HepG2 (cell line): ENCODE data around the gene ZDHHC14. TPM values are rescaled to one million over a fixed set of nuclear protein-coding genes. Genes with fewer than 3 reads are reported as not detected.

ENCODE experiments used
- FOXC1 ChIP-seq: sonication (generic); formaldehyde crosslinking; IDR thresholded peaks from 2 replicates; pipeline ENCODE4 v1.8.0; 2022; ENCODE audit warnings: mild to moderate bottlenecking, missing genetic modification reagents, borderline replicate concordance
- HDAC1 ChIP-seq: sonication (generic); formaldehyde crosslinking; IDR thresholded peaks from 2 replicates; pipeline ENCODE4 v1.5.1; 2020; ENCODE audit warnings: mild to moderate bottlenecking, missing genetic modification reagents
- KAT7 ChIP-seq: IDR thresholded peaks from 2 replicates; pipeline ENCODE4 v1.6.1; 2018; ENCODE audit warnings: borderline replicate concordance, missing compliant biosample characterization
- KMT2B ChIP-seq: IDR thresholded peaks from 2 replicates; pipeline ENCODE4 v1.6.1; 2016; ENCODE audit warnings: missing genetic modification reagents, missing compliant biosample characterization
- PAWR ChIP-seq: sonication (generic); formaldehyde crosslinking; IDR thresholded peaks from 2 replicates; pipeline ENCODE4 v1.4.0; 2020; ENCODE audit warnings: missing genetic modification reagents, mild to moderate bottlenecking, borderline replicate concordance
- PAXIP1 ChIP-seq: sonication (generic); formaldehyde crosslinking; conservative IDR thresholded peaks from 2 replicates; pipeline ENCODE4 v1.4.0; 2020; ENCODE audit warnings: mild to moderate bottlenecking, missing genetic modification reagents, moderate library complexity
- RBM22 ChIP-seq: fragments of 200-400 bp; formaldehyde crosslinking; optimal IDR thresholded peaks from 2 replicates; pipeline ENCODE3; 2017; ENCODE audit warnings: mild to moderate bottlenecking, low read length, moderate library complexity
- SAP130 ChIP-seq: IDR thresholded peaks from 2 replicates; pipeline ENCODE4 v1.6.1; 2016; ENCODE audit warnings: low read depth
- ZBTB3 ChIP-seq: sonication (generic); formaldehyde crosslinking; IDR thresholded peaks from 2 replicates; pipeline ENCODE4 v1.4.0; 2020; ENCODE audit warnings: low read depth, mild to moderate bottlenecking, moderate library complexity, missing genetic modification reagents, borderline replicate concordance
- ZFY ChIP-seq: sonication (generic); formaldehyde crosslinking; IDR thresholded peaks from 2 replicates; pipeline ENCODE4 v1.4.0; 2020; ENCODE audit warnings: missing genetic modification reagents
- ZMYM3 ChIP-seq: sonication (generic); formaldehyde crosslinking; IDR thresholded peaks from 2 replicates; pipeline ENCODE4 v1.5.1; 2020; ENCODE audit warnings: mild to moderate bottlenecking, missing genetic modification reagents
- ZNF275 ChIP-seq: sonication (generic); formaldehyde crosslinking; IDR thresholded peaks from 2 replicates; pipeline ENCODE4 v1.8.0; 2022; ENCODE audit warnings: missing genetic modification reagents, mild to moderate bottlenecking, inconsistent platforms, borderline replicate concordance
- ZNF343 ChIP-seq: sonication (generic); formaldehyde crosslinking; IDR thresholded peaks from 2 replicates; pipeline ENCODE4 v1.4.0; 2020; ENCODE audit warnings: mild to moderate bottlenecking, missing genetic modification reagents
- ZNF350 ChIP-seq: sonication (generic); formaldehyde crosslinking; IDR thresholded peaks from 2 replicates; pipeline ENCODE4 v1.4.0; 2020; ENCODE audit warnings: mild to moderate bottlenecking, low read depth, missing genetic modification reagents, borderline replicate concordance
- ZNF543 ChIP-seq: sonication (generic); formaldehyde crosslinking; IDR thresholded peaks from 2 replicates; pipeline ENCODE4 v1.4.0; 2020; ENCODE audit warnings: mild to moderate bottlenecking, missing genetic modification reagents
- ZNF564 ChIP-seq: sonication (generic); formaldehyde crosslinking; IDR thresholded peaks from 2 replicates; pipeline ENCODE4 v1.8.1; 2023; ENCODE audit warnings: mild to moderate bottlenecking, missing genetic modification reagents
- ZNF800 ChIP-seq: sonication (generic); formaldehyde crosslinking; IDR thresholded peaks from 2 replicates; pipeline ENCODE4 v1.4.0; 2020; ENCODE audit warnings: missing genetic modification reagents
- ZNF883 ChIP-seq: sonication (generic); formaldehyde crosslinking; IDR thresholded peaks from 2 replicates; pipeline ENCODE4 v1.5.1; 2020; ENCODE audit warnings: mild to moderate bottlenecking, missing genetic modification reagents; ENCODE audit errors: not compliant biosample characterization
- polyA plus RNA-seq, 8 experiments: library from polyadenylated mRNA; depleted of rRNA in 3 of 8; stranded (reverse) in 7 of 8; unstranded in 1 of 8; fragments of >200 nt; fragmentation: Illumina TruSeq in 4 of 8; extraction: Trizol in 4 of 8; gene quantifications; 2 replicates each; pipeline versions ENCODE4 v1.2.1 to v1.2.3, GENCODE V29; 2011 to 2016; ENCODE audit warnings: low read depth in 4 of 8, missing spikeins in 1 of 8, mixed read lengths in 1 of 8; ENCODE audit not compliant: insufficient read depth in 1 of 8
- total RNA-seq, 5 experiments: library from RNA; depleted of rRNA; stranded (reverse); fragments of >200 nt; fragmentation: Illumina TruSeq; extraction: Trizol; gene quantifications; 2 replicates each; pipeline ENCODE4 v1.2.3, GENCODE V29; 2016; ENCODE audit warnings: low read depth in 1 of 5
- TF ChIP-seq, protein P1 (sequence below): sonication (generic); formaldehyde crosslinking; IDR thresholded peaks from 2 replicates; pipeline ENCODE4 v1.4.0; 2020; ENCODE audit warnings: missing genetic modification reagents, borderline replicate concordance

Gene ZDHHC14
- total and polyA plus RNA-seq, 2 of the 13 experiments (the other 11 are each of a cell fraction or from before 2014, with no cell fraction given) = 3.7 to 9.5 TPM

- TF ChIP-seq ZBTB3 (no peak), KAT7 (peak; percentile 53; the same call in 1 of the 2 replicates), RBM22 (no peak), ZNF883 (CRISPR knock-in tag) (peak; percentile 48), ZMYM3 (peak; percentile 41; the same call in 1 of the 2 replicates), ZNF275 (CRISPR knock-in tag) (no peak), PAWR (CRISPR knock-in tag) (no peak), HDAC1 (CRISPR knock-in tag) (0 out of 2 replicates have a peak, but pooled peaks have one; percentile 36), ZNF543 (CRISPR knock-in tag) (0 out of 2 replicates have a peak, but pooled peaks have one; percentile 29), ZNF343 (CRISPR knock-in tag) (no peak), ZNF350 (CRISPR knock-in tag) (0 out of 2 replicates have a peak, but pooled peaks have one; percentile 25), ZNF564 (CRISPR knock-in tag) (no peak), KMT2B (CRISPR knock-in tag) (peak; percentile 20; the same call in 1 of the 2 replicates), FOXC1 (CRISPR knock-in tag) (0 out of 2 replicates have a peak, but pooled peaks have one; percentile 47), SAP130 (CRISPR knock-in tag) (peak; percentile 27), ZNF800 (CRISPR knock-in tag) (no peak), PAXIP1 (CRISPR knock-in tag) (peak; percentile 39), ZFY (CRISPR knock-in tag) (0 out of 2 replicates have a peak, but pooled peaks have one; percentile 34)
- TF ChIP-seq, protein P1, sequence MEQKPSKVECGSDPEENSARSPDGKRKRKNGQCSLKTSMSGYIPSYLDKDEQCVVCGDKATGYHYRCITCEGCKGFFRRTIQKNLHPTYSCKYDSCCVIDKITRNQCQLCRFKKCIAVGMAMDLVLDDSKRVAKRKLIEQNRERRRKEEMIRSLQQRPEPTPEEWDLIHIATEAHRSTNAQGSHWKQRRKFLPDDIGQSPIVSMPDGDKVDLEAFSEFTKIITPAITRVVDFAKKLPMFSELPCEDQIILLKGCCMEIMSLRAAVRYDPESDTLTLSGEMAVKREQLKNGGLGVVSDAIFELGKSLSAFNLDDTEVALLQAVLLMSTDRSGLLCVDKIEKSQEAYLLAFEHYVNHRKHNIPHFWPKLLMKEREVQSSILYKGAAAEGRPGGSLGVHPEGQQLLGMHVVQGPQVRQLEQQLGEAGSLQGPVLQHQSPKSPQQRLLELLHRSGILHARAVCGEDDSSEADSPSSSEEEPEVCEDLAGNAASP (CRISPR knock-in tag) = peak; percentile 10; the same call in 1 of the 2 replicates
These were observed 152.3 kb downstream of the ZDHHC14 start (continued) for GRCh38 chr6:157533048-157533871.
